K562 (cell line): ENCODE measurements around the gene RMC1. TPM values are rescaled to one million over a fixed set of nuclear protein-coding genes. Genes with fewer than 3 reads are reported as not detected.

ENCODE experiments used
- CREBBP ChIP-seq: IDR thresholded peaks from one replicate; pipeline ENCODE4 v1.6.1; 2012; ENCODE audit warnings: low read depth, mild to moderate bottlenecking, control low read depth, inconsistent platforms, low read length
- ESRRB ChIP-seq: fragments of 250-450 bp; sonication (Bioruptor Pico); IDR thresholded peaks from 2 replicates; pipeline ENCODE4 v1.5.0; 2020; ENCODE audit warnings: mild to moderate bottlenecking, moderate library complexity, borderline replicate concordance
- FOSL1 ChIP-seq: fragments of 200-800 bp; sonication (Bioruptor generic); conservative IDR thresholded peaks from 2 replicates; pipeline ENCODE4 v1.6.1; 2016; ENCODE audit warnings: missing genetic modification characterization, missing compliant biosample characterization
- FOXM1 ChIP-seq, 2 experiments: fragments of 450-650 bp in 1 of 2; sonication (generic) in 1 of 2; formaldehyde crosslinking in 1 of 2; IDR thresholded peaks; 2 replicates each; pipeline versions ENCODE4 v1.6.1 to v1.9.0; 2017 to 2022; ENCODE audit warnings: low read depth in 2 of 2, mild to moderate bottlenecking in 2 of 2, missing genetic modification reagents in 1 of 2, moderate library complexity in 1 of 2
- NONO ChIP-seq, 2 experiments: fragments of 200-400 bp in 1 of 2; fragments of 450-650 bp in 1 of 2; formaldehyde crosslinking in 1 of 2; IDR thresholded peaks; 2 replicates each; pipeline ENCODE4 v1.6.1; 2017; ENCODE audit warnings: low read depth in 2 of 2, mild to moderate bottlenecking in 2 of 2, moderate library complexity in 2 of 2, low read length in 1 of 2
- POLR2G ChIP-seq: fragments of 200-400 bp; formaldehyde crosslinking; IDR thresholded peaks from 2 replicates; pipeline ENCODE4 v1.6.1; 2017; ENCODE audit warnings: low read depth, mild to moderate bottlenecking, antibody characterized with exemption, low read length, moderate library complexity
- PRMT5 ChIP-seq: sonication (generic); formaldehyde crosslinking; IDR thresholded peaks from 2 replicates; pipeline ENCODE4 v1.5.0; 2020; ENCODE audit warnings: missing genetic modification reagents
- RBM39 ChIP-seq: fragments of 200-400 bp; formaldehyde crosslinking; optimal IDR thresholded peaks from 2 replicates; pipeline ENCODE3; 2018; ENCODE audit warnings: low read depth, low read length
- TAF7 ChIP-seq: fragments of 450-650 bp; IDR thresholded peaks from 2 replicates; pipeline ENCODE4 v1.6.1; 2016; ENCODE audit warnings: missing genetic modification characterization, missing compliant biosample characterization
- ZNF212 ChIP-seq: fragments of 450-650 bp; formaldehyde crosslinking; IDR thresholded peaks from 2 replicates; pipeline ENCODE4 v1.4.0; 2020; ENCODE audit warnings: mild to moderate bottlenecking
- ZNF23 ChIP-seq: fragments of 250-450 bp; sonication (Bioruptor Pico); IDR thresholded peaks from 2 replicates; pipeline ENCODE4 v1.4.0; 2020; ENCODE audit warnings: mild to moderate bottlenecking
- ZNF274 ChIP-seq: IDR thresholded peaks from 2 replicates; pipeline ENCODE4 v1.6.1; 2011; ENCODE audit warnings: low read depth, mild to moderate bottlenecking, low read length, moderate library complexity, borderline replicate concordance
- ZNF407 ChIP-seq: fragments of 450-650 bp; IDR thresholded peaks from 2 replicates; pipeline ENCODE4 v1.6.1; 2016; ENCODE audit warnings: low read depth
- polyA plus RNA-seq, 8 experiments: library from polyadenylated mRNA; depleted of rRNA in 4 of 8; stranded (reverse) in 5 of 8; unstranded in 3 of 8; fragments of >200 nt; fragmentation: Nextera tagmentation in 2 of 8; fragmentation: Illumina TruSeq in 1 of 8; extraction: Ambion mirVana in 2 of 8; extraction: Trizol in 1 of 8; gene quantifications; 2 replicates each; pipeline versions ENCODE4 v1.2.1 to v1.2.3, GENCODE V29; 2011 to 2014; ENCODE audit warnings: inconsistent platforms in 1 of 8, missing spikeins in 1 of 8
- total RNA-seq, 7 experiments: library from RNA; depleted of rRNA in 6 of 7; stranded (reverse); fragments of >200 nt in 6 of 7; fragmentation: Illumina TruSeq in 2 of 7; extraction: Trizol in 2 of 7; gene quantifications; 2 replicates each; pipeline versions ENCODE4 v1.2.1 to v1.2.3, GENCODE V29; 2011 to 2021; ENCODE audit warnings: low replicate concordance in 1 of 7
- TF ChIP-seq, protein P1 (sequence below): fragments of 250-450 bp; sonication (Bioruptor Pico); IDR thresholded peaks from 2 replicates; pipeline ENCODE4 v1.8.0; 2022; ENCODE audit warnings: inconsistent platforms, mild to moderate bottlenecking, moderate library complexity, borderline replicate concordance
- TF ChIP-seq, protein P2 (sequence below): fragments of 250-450 bp; sonication (Bioruptor Pico); IDR thresholded peaks from 2 replicates; pipeline ENCODE4 v1.5.0; 2020; ENCODE audit warnings: mild to moderate bottlenecking, borderline replicate concordance

The RMC1 gene
- total and polyA plus RNA-seq, 9 of the 15 experiments (the other 6 are each of a cell fraction or from before 2014, with no cell fraction given), result 7.5 to 42.4 (median 35.5) TPM

- no peak for TF ChIP-seq ZNF407
- no peak for TF ChIP-seq RBM39
- TF ChIP-seq CREBBP, result no peak
- TF ChIP-seq PRMT5, result no peak
- peak; percentile 43; the same call in 1 of the 2 replicates for TF ChIP-seq TAF7 (tag)
- TF ChIP-seq ZNF23 (CRISPR knock-in tag), result no peak
- TF ChIP-seq ZNF212 (CRISPR knock-in tag), result no peak
- TF ChIP-seq ESRRB, result no peak
- TF ChIP-seq, protein P1, sequence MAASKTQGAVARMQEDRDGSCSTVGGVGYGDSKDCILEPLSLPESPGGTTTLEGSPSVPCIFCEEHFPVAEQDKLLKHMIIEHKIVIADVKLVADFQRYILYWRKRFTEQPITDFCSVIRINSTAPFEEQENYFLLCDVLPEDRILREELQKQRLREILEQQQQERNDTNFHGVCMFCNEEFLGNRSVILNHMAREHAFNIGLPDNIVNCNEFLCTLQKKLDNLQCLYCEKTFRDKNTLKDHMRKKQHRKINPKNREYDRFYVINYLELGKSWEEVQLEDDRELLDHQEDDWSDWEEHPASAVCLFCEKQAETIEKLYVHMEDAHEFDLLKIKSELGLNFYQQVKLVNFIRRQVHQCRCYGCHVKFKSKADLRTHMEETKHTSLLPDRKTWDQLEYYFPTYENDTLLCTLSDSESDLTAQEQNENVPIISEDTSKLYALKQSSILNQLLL (CRISPR knock-in tag), result no peak
- TF ChIP-seq, protein P2, sequence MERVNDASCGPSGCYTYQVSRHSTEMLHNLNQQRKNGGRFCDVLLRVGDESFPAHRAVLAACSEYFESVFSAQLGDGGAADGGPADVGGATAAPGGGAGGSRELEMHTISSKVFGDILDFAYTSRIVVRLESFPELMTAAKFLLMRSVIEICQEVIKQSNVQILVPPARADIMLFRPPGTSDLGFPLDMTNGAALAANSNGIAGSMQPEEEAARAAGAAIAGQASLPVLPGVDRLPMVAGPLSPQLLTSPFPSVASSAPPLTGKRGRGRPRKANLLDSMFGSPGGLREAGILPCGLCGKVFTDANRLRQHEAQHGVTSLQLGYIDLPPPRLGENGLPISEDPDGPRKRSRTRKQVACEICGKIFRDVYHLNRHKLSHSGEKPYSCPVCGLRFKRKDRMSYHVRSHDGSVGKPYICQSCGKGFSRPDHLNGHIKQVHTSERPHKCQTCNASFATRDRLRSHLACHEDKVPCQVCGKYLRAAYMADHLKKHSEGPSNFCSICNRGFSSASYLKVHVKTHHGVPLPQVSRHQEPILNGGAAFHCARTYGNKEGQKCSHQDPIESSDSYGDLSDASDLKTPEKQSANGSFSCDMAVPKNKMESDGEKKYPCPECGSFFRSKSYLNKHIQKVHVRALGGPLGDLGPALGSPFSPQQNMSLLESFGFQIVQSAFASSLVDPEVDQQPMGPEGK, result no peak
- TF ChIP-seq FOXM1 (IDR thresholded peaks at IDR 0.05; ENCODE audit: low read depth), result peak; percentile 75
- no peak; the same call in 1 of the 2 replicates for TF ChIP-seq FOXM1 (CRISPR knock-in tag; IDR thresholded peaks at IDR 0.05; ENCODE audit: low read depth)
- TF ChIP-seq NONO (IDR thresholded peaks at IDR 0.05; ENCODE audit: low read depth in 2 of 2, low read length in 1 of 2), result peak; percentile 26 to 83; a peak in 2 of 4 replicates
- peak; percentile 32; the same call in 1 of the 2 replicates for TF ChIP-seq FOSL1 (tag)
- TF ChIP-seq POLR2G, result peak; percentile 99
- no peak for TF ChIP-seq ZNF274
Observed at GRCh38 chr18:23503038-23503962, at the start of gene RMC1 (continued).
